DOHH2 (cell line): ENCODE data around the gene LNX1.

Source experiments
- H3F3A ChIP-seq: fragments of 200-600 bp; sonication (generic), shearing (Covaris generic); 2 replicates; pipeline ENCODE4 v1.6.0; 2016; ENCODE audit warnings: antibody characterized with exemption, mild to moderate bottlenecking; ENCODE audit not compliant: control insufficient read depth, insufficient read depth
- H3K27ac ChIP-seq: fragments of 200-600 bp; sonication (generic); 2 replicates; pipeline ENCODE4 v1.5.1; 2014; ENCODE audit warnings: low read depth, mild to moderate bottlenecking, low read length, moderate library complexity
- H3K27me3 ChIP-seq: fragments of 200-600 bp; sonication (generic); 2 replicates; pipeline ENCODE4 v1.6.1; 2014; ENCODE audit warnings: mild to moderate bottlenecking, low read length, mixed read lengths; ENCODE audit not compliant: control insufficient read depth
- H3K36me3 ChIP-seq: fragments of 200-600 bp; sonication (generic); 2 replicates; pipeline ENCODE4 v1.6.1; 2014; ENCODE audit warnings: mild to moderate bottlenecking, low read length, moderate library complexity, mixed read lengths; ENCODE audit not compliant: control insufficient read depth
- H3K4me1 ChIP-seq: fragments of 200-600 bp; sonication (generic); 2 replicates; pipeline ENCODE4 v1.6.1; 2014; ENCODE audit warnings: mild to moderate bottlenecking, low read length, mixed read lengths; ENCODE audit not compliant: control insufficient read depth
- H3K4me2 ChIP-seq: fragments of 200-600 bp; sonication (generic); 2 replicates; pipeline ENCODE4 v1.6.0; 2014; ENCODE audit warnings: mild to moderate bottlenecking, low read length, moderate library complexity
- H3K4me3 ChIP-seq: fragments of 200-600 bp; sonication (generic); 2 replicates; pipeline ENCODE4 v1.5.1; 2014; ENCODE audit warnings: mild to moderate bottlenecking, low read length, mixed read lengths
- H3K79me2 ChIP-seq: fragments of 200-600 bp; sonication (generic); 2 replicates; pipeline ENCODE4 v1.6.1; 2014; ENCODE audit warnings: mild to moderate bottlenecking, low read length, mixed read lengths; ENCODE audit not compliant: control insufficient read depth
- H3K9me2 ChIP-seq: fragments of 200-600 bp; sonication (generic); replicated peaks from 2 replicates; pipeline ENCODE4 v1.6.1; 2014; ENCODE audit warnings: mild to moderate bottlenecking, low read length, mixed read lengths; ENCODE audit not compliant: control insufficient read depth
- H3K9me3 ChIP-seq: fragments of 200-600 bp; sonication (generic); 2 replicates; pipeline ENCODE4 v1.6.1; 2014; ENCODE audit warnings: antibody characterized with exemption, low read length, mixed read lengths; ENCODE audit not compliant: control insufficient read depth, insufficient read depth
- H4K20me1 ChIP-seq: fragments of 200-600 bp; sonication (generic); 2 replicates; pipeline ENCODE4 v1.6.0; 2014; ENCODE audit warnings: low read depth, mild to moderate bottlenecking, antibody characterized with exemption, low read length, moderate library complexity; ENCODE audit not compliant: control insufficient read depth, insufficient read depth
- CTCF ChIP-seq: fragments of 200-600 bp; sonication (generic); IDR thresholded peaks from one replicate; pipeline ENCODE4 v1.5.1; 2014; ENCODE audit warnings: antibody characterized with exemption, mild to moderate bottlenecking, low read depth, low read length; ENCODE audit not compliant: poor library complexity, severe bottlenecking
- EZH2phosphoT487 ChIP-seq: fragments of 200-600 bp; sonication (generic); IDR thresholded peaks from 2 replicates; pipeline ENCODE4 v1.6.1; 2017; ENCODE audit warnings: borderline replicate concordance, mild to moderate bottlenecking, antibody characterized with exemption, low read length, moderate library complexity, mixed read lengths

Gene LNX1

GRCh38 chr4:53558065-53558801 lies 33.1 kb downstream of the LNX1 start:
- no peaks in the 10 kb centered on the region for H4K20me1 ChIP-seq
- no peaks in the 10 kb centered on the region for H3K36me3 ChIP-seq
- no peaks in the 10 kb centered on the region for H3K9me2 ChIP-seq
- H3K27ac ChIP-seq: no peak overlapping the region
- no peaks in the 10 kb centered on the region for H3F3A ChIP-seq
- H3K4me2 ChIP-seq: no peak overlapping the region
- no peaks in the 10 kb centered on the region for H3K4me1 ChIP-seq
- no peaks in the 10 kb centered on the region for H3K79me2 ChIP-seq
- no peak overlapping the region for H3K4me3 ChIP-seq
- H3K9me3 ChIP-seq: no peaks in the 10 kb centered on the region
- H3K27me3 ChIP-seq: no peaks in the 10 kb centered on the region
- TF ChIP-seq CTCF: no peak
- TF ChIP-seq EZH2phosphoT487: no peak

- Histone ChIP-seq H3F3A (no peaks in the 10 kb centered on the region), H3K4me2 (no peak overlapping the region), H3K36me3 (no peaks in the 10 kb centered on the region), H3K27ac (no peak overlapping the region), H3K27me3 (no peaks in the 10 kb centered on the region), H3K79me2 (no peaks in the 10 kb centered on the region), H3K4me1 (no peaks in the 10 kb centered on the region), H4K20me1 (no peaks in the 10 kb centered on the region), H3K4me3 (no peak overlapping the region), H3K9me2 (no peaks in the 10 kb centered on the region), H3K9me3 (no peaks in the 10 kb centered on the region)
- TF ChIP-seq EZH2phosphoT487: no peak
- no peak for TF ChIP-seq CTCF
Observed at GRCh38 chr4:53557669-53558064, 33.6 kb downstream of the LNX1 start.

GRCh38 chr4:53556651-53557050 lies 34.6 kb downstream of the LNX1 start:
- Histone ChIP-seq H3K4me2 (no peak overlapping the region), H3K9me2 (no peaks in the 10 kb centered on the region), H3K36me3 (no peaks in the 10 kb centered on the region), H3K27ac (no peak overlapping the region), H3K79me2 (no peaks in the 10 kb centered on the region), H3K9me3 (no peaks in the 10 kb centered on the region), H3K4me1 (no peaks in the 10 kb centered on the region), H4K20me1 (no peaks in the 10 kb centered on the region), H3K27me3 (no peaks in the 10 kb centered on the region), H3F3A (no peaks in the 10 kb centered on the region), H3K4me3 (no peak overlapping the region)
- TF ChIP-seq EZH2phosphoT487 (no peak), CTCF (no peak)
